Measurements from ENCODE around the gene HS6ST3.

HS6ST3 gene

DNA sequence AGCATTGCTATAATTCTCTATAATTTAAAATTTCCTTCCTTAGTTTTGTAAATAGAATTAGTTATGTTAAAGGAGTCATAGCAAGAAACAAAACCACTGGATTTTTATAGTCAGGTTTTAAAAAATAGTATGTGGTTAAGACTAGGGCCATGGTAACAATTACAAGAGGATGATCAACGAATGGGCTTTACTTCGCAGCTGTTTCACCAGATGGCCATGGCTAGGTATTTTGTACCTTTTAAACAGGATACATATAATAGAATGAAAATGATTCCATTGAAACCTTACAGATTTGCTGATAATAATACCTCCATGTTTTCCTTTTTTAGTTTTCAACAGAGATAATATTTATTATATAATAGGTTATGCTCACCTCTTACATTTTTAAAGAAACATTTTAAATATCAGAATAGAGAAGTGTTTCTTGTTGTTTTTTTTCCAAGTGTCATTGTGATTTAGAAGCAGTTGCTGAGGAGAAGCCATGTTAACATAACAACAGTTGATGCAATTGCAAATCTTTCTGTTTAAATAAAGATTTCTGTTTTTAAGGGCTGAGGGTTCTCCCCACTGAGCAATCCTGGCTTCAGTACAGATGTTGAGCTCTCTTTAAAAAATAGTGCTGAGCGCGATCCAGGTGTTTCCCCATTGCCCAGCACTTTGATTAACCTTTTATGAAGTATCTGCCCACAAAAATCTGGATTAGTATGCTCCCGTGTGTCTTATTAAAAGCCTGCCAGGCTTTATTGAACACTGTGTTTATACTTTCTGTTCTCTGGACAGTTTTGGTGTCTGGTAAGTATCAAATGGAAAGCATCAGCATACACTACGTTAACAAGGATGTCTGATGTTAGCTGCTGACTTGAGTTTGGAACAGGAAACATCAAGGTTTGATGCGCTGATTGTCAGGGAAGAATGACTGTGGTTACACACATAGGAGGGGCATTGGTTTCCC, 205.3 kb downstream of the HS6ST3 start:
- Histone ChIP-seq H3K27ac (ENCODE audit: low read length) (no peak overlapping the region), H2AFZ (ENCODE audit: low read depth, low read length) (no peak overlapping the region), H3K27me3 (ENCODE audit: low read depth, low read length) (no peaks in the 10 kb centered on the region), H3K36me3 (replicated peaks; ENCODE audit: low read depth, low read length) (no peaks in the 10 kb centered on the region), H3K4me3 (ENCODE audit: low read length) (no peak overlapping the region), H3K9ac (ENCODE audit: low read length) (no peak overlapping the region), H3K4me2 (ENCODE audit: low read length) (no peak overlapping the region), H3K9me3 (ENCODE audit: insufficient read depth, low read length) (no peaks in the 10 kb centered on the region), H3K4me1 (ENCODE audit: low read length) (no peaks in the 10 kb centered on the region), H3K79me2 (ENCODE audit: low read length) (no peaks in the 10 kb centered on the region), H4K20me1 (ENCODE audit: insufficient read depth, low read length) (no peaks in the 10 kb centered on the region)
- no peak for TF ChIP-seq CTCF (IDR thresholded peaks at IDR 0.05; ENCODE audit: low read depth, low read length)
- TF ChIP-seq EZH2phosphoT487 (IDR thresholded peaks at IDR 0.05; ENCODE audit: low read depth) = no peak

GRCh38 chr13:96297360-96297759, 207.5 kb downstream of the HS6ST3 start:
- H3K4me3 ChIP-seq (ENCODE audit: low read length) = no peak overlapping the region
- no peaks in the 10 kb centered on the region for H3K36me3 ChIP-seq (replicated peaks; ENCODE audit: low read depth, low read length)
- no peaks in the 10 kb centered on the region for H4K20me1 ChIP-seq (ENCODE audit: insufficient read depth, low read length)
- H2AFZ ChIP-seq (ENCODE audit: low read depth, low read length) = no peak overlapping the region
- no peaks in the 10 kb centered on the region for H3K4me1 ChIP-seq (ENCODE audit: low read length)
- no peak overlapping the region for H3K27ac ChIP-seq (ENCODE audit: low read length)
- no peaks in the 10 kb centered on the region for H3K79me2 ChIP-seq (ENCODE audit: low read length)
- no peaks in the 10 kb centered on the region for H3K27me3 ChIP-seq (ENCODE audit: low read depth, low read length)
- H3K4me2 ChIP-seq (ENCODE audit: low read length) = no peak overlapping the region
- H3K9ac ChIP-seq (ENCODE audit: low read length) = no peak overlapping the region
- no peaks in the 10 kb centered on the region for H3K9me3 ChIP-seq (ENCODE audit: insufficient read depth, low read length)
- TF ChIP-seq CTCF (IDR thresholded peaks at IDR 0.05; ENCODE audit: low read depth, low read length) = no peak
- no peak for TF ChIP-seq EZH2phosphoT487 (IDR thresholded peaks at IDR 0.05; ENCODE audit: low read depth)

GRCh38 chr13:96299235-96299634, 209.3 kb downstream of the HS6ST3 start:
- Histone ChIP-seq H3K4me1 (ENCODE audit: low read length) (no peaks in the 10 kb centered on the region), H3K9me3 (ENCODE audit: insufficient read depth, low read length) (no peaks in the 10 kb centered on the region), H3K4me2 (ENCODE audit: low read length) (no peak overlapping the region), H3K9ac (ENCODE audit: low read length) (no peak overlapping the region), H3K27me3 (ENCODE audit: low read depth, low read length) (no peaks in the 10 kb centered on the region), H2AFZ (ENCODE audit: low read depth, low read length) (no peak overlapping the region), H3K79me2 (ENCODE audit: low read length) (no peaks in the 10 kb centered on the region), H3K4me3 (ENCODE audit: low read length) (no peak overlapping the region), H4K20me1 (ENCODE audit: insufficient read depth, low read length) (no peaks in the 10 kb centered on the region), H3K36me3 (replicated peaks; ENCODE audit: low read depth, low read length) (no peaks in the 10 kb centered on the region), H3K27ac (ENCODE audit: low read length) (no peak overlapping the region)
- TF ChIP-seq EZH2phosphoT487 (IDR thresholded peaks at IDR 0.05; ENCODE audit: low read depth) (no peak), CTCF (IDR thresholded peaks at IDR 0.05; ENCODE audit: low read depth, low read length) (no peak)

DNA sequence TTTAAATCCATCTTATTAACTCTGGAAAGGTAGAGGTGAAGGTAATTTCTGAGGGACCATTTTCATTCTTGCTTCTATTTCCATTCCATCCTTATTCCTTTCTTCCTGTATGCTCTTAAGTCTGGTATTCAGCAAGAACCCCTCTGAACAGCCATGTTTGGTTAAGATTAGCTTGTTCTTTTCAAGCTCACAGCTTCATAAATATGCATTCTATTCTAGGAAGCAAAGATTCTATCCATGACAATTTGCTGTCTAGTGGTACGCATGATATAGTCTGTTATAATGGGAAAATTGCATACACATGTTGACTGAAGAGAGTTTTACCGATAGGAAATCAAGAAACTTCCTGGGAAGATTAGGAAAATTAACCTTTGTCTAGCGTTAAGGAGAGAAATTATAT, 218.7 kb downstream of the HS6ST3 start:
- no peak overlapping the region for H3K9ac ChIP-seq (ENCODE audit: low read length)
- H4K20me1 ChIP-seq (ENCODE audit: insufficient read depth, low read length) = no peaks in the 10 kb centered on the region
- H3K79me2 ChIP-seq (ENCODE audit: low read length) = no peaks in the 10 kb centered on the region
- no peaks in the 10 kb centered on the region for H3K9me3 ChIP-seq (ENCODE audit: insufficient read depth, low read length)
- no peak overlapping the region for H3K4me3 ChIP-seq (ENCODE audit: low read length)
- H3K27me3 ChIP-seq (ENCODE audit: low read depth, low read length) = no peaks in the 10 kb centered on the region
- H3K36me3 ChIP-seq (replicated peaks; ENCODE audit: low read depth, low read length) = no peaks in the 10 kb centered on the region
- H3K4me1 ChIP-seq (ENCODE audit: low read length) = no peaks in the 10 kb centered on the region
- no peak overlapping the region for H3K4me2 ChIP-seq (ENCODE audit: low read length)
- no peak overlapping the region for H2AFZ ChIP-seq (ENCODE audit: low read depth, low read length)
- no peak overlapping the region for H3K27ac ChIP-seq (ENCODE audit: low read length)
- TF ChIP-seq CTCF (IDR thresholded peaks at IDR 0.05; ENCODE audit: low read depth, low read length) (no peak), EZH2phosphoT487 (IDR thresholded peaks at IDR 0.05; ENCODE audit: low read depth) (no peak)

Measured in OCI-LY3 (cell line).